ENCODE measurements around the gene WFDC5. TPM values are rescaled to one million over a fixed set of nuclear protein-coding genes. Genes with fewer than 3 reads are reported as not detected.

WFDC5 gene
- total and polyA plus RNA-seq, 9 of the 15 experiments (the other 6 are each of a cell fraction or from before 2014, with no cell fraction given): not detected

GRCh38 chr20:45087814-45088213 lies 27.2 kb downstream of the WFDC5 start:
- Histone ChIP-seq H4K20me1 (replicated peaks; ENCODE audit: control insufficient read depth, insufficient read depth, low read length) (no peaks in the 10 kb centered on the region), H3K79me2 (ENCODE audit: control insufficient read depth, insufficient read depth, low read length) (no peaks in the 10 kb centered on the region), H3K27me3 (ENCODE audit: control insufficient read depth in 2 of 2, insufficient read depth in 2 of 2, low read length in 2 of 2) (no peaks in the 10 kb centered on the region), H3K4me3 (no peak overlapping the region), H3K9me1 (ENCODE audit: control insufficient read depth, insufficient read depth, low read length) (no peaks in the 10 kb centered on the region), H3K27ac (ENCODE audit: extremely low read depth, low read depth, low read length) (no peak overlapping the region), H2AFZ (ENCODE audit: low read depth, low read length) (no peak overlapping the region), H3K9ac (ENCODE audit: insufficient read depth in 1 of 2, low read depth in 2 of 2, low read length in 2 of 2) (no peak overlapping the region), H3K9me3 (replicated peaks; ENCODE audit: control insufficient read depth, insufficient read depth, low read depth, low read length) (no peaks in the 10 kb centered on the region), H3K4me1 (replicated peaks in 1 of 2; ENCODE audit: control insufficient read depth in 2 of 2, insufficient read depth in 2 of 2, low read length in 2 of 2) (no peaks in the 10 kb centered on the region), H3K4me2 (ENCODE audit: insufficient read depth, low read length) (no peak overlapping the region), H3K36me3 (ENCODE audit: control insufficient read depth, insufficient read depth, low read length) (no peaks in the 10 kb centered on the region)
- ChIA-PET CTCF (ENCODE audit: low intra/inter-chr PET ratio) (no interaction called here), POLR2A (interaction anchor here (1.4 kb wide), 1 partner anchor 10 kb away, joined by 3 read pairs; no protein-coding TSS in a partner anchor)
- intact Hi-C loops (cut with micrococcal nuclease) (no loop called here), in situ Hi-C loops (cut with MboI) (no loop called here)
- no TSS peak for BruUV-seq (replicated peaks)
- ATAC-seq: no peak
- WGBS (ENCODE audit: insufficient coverage, low coverage, missing lambda C conversion rate): 46% methylated on average over 1 of the region's 1 CpG
- DNase-seq (ENCODE audit: extremely low read depth in 1 of 4, low spot score in 3 of 4): no peak
- no peak for FAIRE-seq
- TF ChIP-seq STAT5A (IDR thresholded peaks at IDR 0.05; ENCODE audit: borderline replicate concordance, low read length) (no peak), ILK (tag; IDR thresholded peaks at IDR 0.05; ENCODE audit: borderline replicate concordance, low read depth) (no peak), GABPB1 (CRISPR knock-in tag; IDR thresholded peaks at IDR 0.05) (no peak), JUND (IDR thresholded peaks at IDR 0.05; ENCODE audit: borderline replicate concordance, low read depth, low read length) (no peak), JUND (tag; IDR thresholded peaks at IDR 0.05; ENCODE audit: borderline replicate concordance, low read depth, low read length) (no peak), ZNF436 (CRISPR knock-in tag; IDR thresholded peaks at IDR 0.05) (no peak), HDGF (IDR thresholded peaks at IDR 0.05) (no peak), YBX1 (IDR thresholded peaks at IDR 0.05) (no peak), RAD21 (CRISPR knock-in tag; conservative IDR thresholded peaks at IDR 0.05 in 1 of 2, IDR thresholded peaks at IDR 0.05 in 1 of 2) (no peak), SMARCC2 (IDR thresholded peaks at IDR 0.05; ENCODE audit: low read depth) (no peak), HES1 (IDR thresholded peaks at IDR 0.05; ENCODE audit: low read depth) (no peak), MBD2 (IDR thresholded peaks at IDR 0.05; ENCODE audit: borderline replicate concordance, low read depth) (no peak), ZNF174 (CRISPR knock-in tag; IDR thresholded peaks at IDR 0.05) (no peak), ASH1L (IDR thresholded peaks at IDR 0.05; ENCODE audit: borderline replicate concordance, low read depth, partially characterized antibody) (no peak), SPI1 (IDR thresholded peaks at IDR 0.05; ENCODE audit: borderline replicate concordance, low read depth, low read length) (no peak), ZNF699 (CRISPR knock-in tag; IDR thresholded peaks at IDR 0.05; ENCODE audit: insufficient replicate concordance) (no peak)
- TF ChIP-seq, protein P1, sequence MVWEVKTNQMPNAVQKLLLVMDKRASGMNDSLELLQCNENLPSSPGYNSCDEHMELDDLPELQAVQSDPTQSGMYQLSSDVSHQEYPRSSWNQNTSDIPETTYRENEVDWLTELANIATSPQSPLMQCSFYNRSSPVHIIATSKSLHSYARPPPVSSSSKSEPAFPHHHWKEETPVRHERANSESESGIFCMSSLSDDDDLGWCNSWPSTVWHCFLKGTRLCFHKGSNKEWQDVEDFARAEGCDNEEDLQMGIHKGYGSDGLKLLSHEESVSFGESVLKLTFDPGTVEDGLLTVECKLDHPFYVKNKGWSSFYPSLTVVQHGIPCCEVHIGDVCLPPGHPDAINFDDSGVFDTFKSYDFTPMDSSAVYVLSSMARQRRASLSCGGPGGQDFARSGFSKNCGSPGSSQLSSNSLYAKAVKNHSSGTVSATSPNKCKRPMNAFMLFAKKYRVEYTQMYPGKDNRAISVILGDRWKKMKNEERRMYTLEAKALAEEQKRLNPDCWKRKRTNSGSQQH (CRISPR knock-in tag; IDR thresholded peaks at IDR 0.05): no peak

Measured in K562 (cell line).